ENCODE measurements around the gene AOPEP.

DNA sequence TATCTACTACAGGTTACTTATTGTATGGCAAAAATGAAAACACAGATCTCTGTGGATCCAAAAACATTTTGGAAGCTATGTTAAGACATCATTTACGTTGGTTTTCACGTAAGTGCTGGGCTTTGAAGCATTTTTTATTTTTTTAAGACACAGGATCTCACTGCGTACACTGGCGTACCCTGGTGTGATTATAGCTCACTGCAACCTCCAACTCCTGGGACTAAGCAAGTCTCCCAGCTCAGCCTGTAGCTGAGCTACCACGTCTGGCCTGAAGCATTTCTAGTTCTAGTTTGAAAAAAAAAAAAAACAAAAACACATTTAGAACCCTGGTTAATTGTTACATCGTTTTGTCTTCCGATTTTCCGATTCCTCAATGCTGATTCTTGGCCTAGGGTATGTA, 131.3 kb downstream of the AOPEP start:
- TF ChIP-seq, protein P1, sequence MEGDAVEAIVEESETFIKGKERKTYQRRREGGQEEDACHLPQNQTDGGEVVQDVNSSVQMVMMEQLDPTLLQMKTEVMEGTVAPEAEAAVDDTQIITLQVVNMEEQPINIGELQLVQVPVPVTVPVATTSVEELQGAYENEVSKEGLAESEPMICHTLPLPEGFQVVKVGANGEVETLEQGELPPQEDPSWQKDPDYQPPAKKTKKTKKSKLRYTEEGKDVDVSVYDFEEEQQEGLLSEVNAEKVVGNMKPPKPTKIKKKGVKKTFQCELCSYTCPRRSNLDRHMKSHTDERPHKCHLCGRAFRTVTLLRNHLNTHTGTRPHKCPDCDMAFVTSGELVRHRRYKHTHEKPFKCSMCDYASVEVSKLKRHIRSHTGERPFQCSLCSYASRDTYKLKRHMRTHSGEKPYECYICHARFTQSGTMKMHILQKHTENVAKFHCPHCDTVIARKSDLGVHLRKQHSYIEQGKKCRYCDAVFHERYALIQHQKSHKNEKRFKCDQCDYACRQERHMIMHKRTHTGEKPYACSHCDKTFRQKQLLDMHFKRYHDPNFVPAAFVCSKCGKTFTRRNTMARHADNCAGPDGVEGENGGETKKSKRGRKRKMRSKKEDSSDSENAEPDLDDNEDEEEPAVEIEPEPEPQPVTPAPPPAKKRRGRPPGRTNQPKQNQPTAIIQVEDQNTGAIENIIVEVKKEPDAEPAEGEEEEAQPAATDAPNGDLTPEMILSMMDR (IDR thresholded peaks at IDR 0.05 in 8 of 11, conservative IDR thresholded peaks at IDR 0.05 in 3 of 11), result no peak
- no peak for TF ChIP-seq POLR2A (IDR thresholded peaks at IDR 0.05)

All from spleen (tissue), 7 donors.